GM12878 (cell line): ENCODE results near the gene SMU1. TPM values are rescaled to one million over a fixed set of nuclear protein-coding genes. Genes with fewer than 3 reads are reported as not detected.

Experiments
- ASH2L ChIP-seq: fragments of 300-600, 200-600 bp; sonication (generic); IDR thresholded peaks from 2 replicates; pipeline ENCODE4 v1.6.1; 2017; ENCODE audit warnings: low read depth, mild to moderate bottlenecking, borderline replicate concordance
- HDGF ChIP-seq: fragments of 450-650 bp; IDR thresholded peaks from 2 replicates; pipeline ENCODE4 v1.6.1; 2016; ENCODE audit warnings: antibody characterized with exemption
- IKZF2 ChIP-seq, 2 experiments: fragments of 450-650 bp; IDR thresholded peaks; 2 replicates each; pipeline ENCODE4 v1.6.1; 2017; ENCODE audit warnings: mild to moderate bottlenecking in 2 of 2, moderate library complexity in 2 of 2
- JUNB ChIP-seq: IDR thresholded peaks from 2 replicates; pipeline ENCODE4 v1.6.1; 2016; ENCODE audit warnings: antibody characterized with exemption, mild to moderate bottlenecking
- MTA2 ChIP-seq: fragments of 450-650 bp; IDR thresholded peaks from 2 replicates; pipeline ENCODE4 v1.6.1; 2016; ENCODE audit warnings: low read depth, mild to moderate bottlenecking, moderate library complexity
- NR2F1 ChIP-seq: fragments of 450-650 bp; conservative IDR thresholded peaks from 2 replicates; pipeline ENCODE4 v1.6.1; 2017; ENCODE audit warnings: mild to moderate bottlenecking
- PML ChIP-seq: IDR thresholded peaks from 2 replicates; pipeline ENCODE4 v1.6.1; 2012; ENCODE audit warnings: low read length, inconsistent platforms
- SIN3A ChIP-seq: IDR thresholded peaks from 2 replicates; pipeline ENCODE4 v1.6.1; 2012; ENCODE audit warnings: low read depth, low read length, improper control_type of control experiment
- SMC3 ChIP-seq: IDR thresholded peaks from 2 replicates; pipeline ENCODE4 v1.6.1; 2011; ENCODE audit warnings: low read length, improper control_type of control experiment, borderline replicate concordance
- SP1 ChIP-seq: IDR thresholded peaks from one replicate; pipeline ENCODE4 v1.6.1; 2011; ENCODE audit warnings: low read depth, low read length
- STAT1 ChIP-seq: fragments of 450-650 bp; conservative IDR thresholded peaks from 2 replicates; pipeline ENCODE4 v1.6.1; 2014; ENCODE audit warnings: antibody characterized with exemption, mild to moderate bottlenecking
- SUPT20H ChIP-seq: IDR thresholded peaks from 2 replicates; pipeline ENCODE4 v1.6.1; 2011; ENCODE audit warnings: low read depth, mild to moderate bottlenecking, low read length, moderate library complexity, borderline replicate concordance; ENCODE audit not compliant: control insufficient read depth
- ZNF622 ChIP-seq: fragments of 450-650 bp; IDR thresholded peaks from 2 replicates; pipeline ENCODE4 v1.6.1; 2017; ENCODE audit warnings: mild to moderate bottlenecking, inconsistent platforms
- polyA plus RNA-seq, 11 experiments: library from polyadenylated mRNA; depleted of rRNA in 4 of 11; unstranded in 6 of 11; stranded (reverse) in 5 of 11; fragments of >200 nt; fragmentation: Nextera tagmentation in 4 of 11; fragmentation: Illumina TruSeq in 1 of 11; extraction: Ambion mirVana in 4 of 11; extraction: Trizol in 1 of 11; gene quantifications; 1 replicate in 1 of 11; 2 replicates in 10 of 11; pipeline versions ENCODE4 v1.2.1 to v1.2.3, GENCODE V29; 2011 to 2016; ENCODE audit warnings: inconsistent platforms in 2 of 11, missing spikeins in 2 of 11, low read depth in 1 of 11
- total RNA-seq, 4 experiments: library from RNA; depleted of rRNA in 3 of 4; stranded (reverse); fragments of >200 nt in 3 of 4; fragmentation: Illumina TruSeq in 1 of 4; extraction: Trizol in 1 of 4; gene quantifications; 2 replicates each; pipeline versions ENCODE4 v1.2.1 to v1.2.3, GENCODE V29; 2013 to 2021
- TF ChIP-seq, protein P1 (sequence below): fragments of 150-350 bp; IDR thresholded peaks from 2 replicates; pipeline ENCODE4 v1.6.1; 2016; ENCODE audit warnings: low read depth, low read length
- TF ChIP-seq, protein P2 (sequence below): fragments of 450-650 bp; IDR thresholded peaks from 2 replicates; pipeline ENCODE4 v1.6.1; 2017; ENCODE audit warnings: low read depth, mild to moderate bottlenecking, moderate library complexity
- TF ChIP-seq, protein P3 (sequence below): fragments of 150-350 bp; IDR thresholded peaks from 2 replicates; pipeline ENCODE4 v1.6.1; 2014; ENCODE audit warnings: mild to moderate bottlenecking, low read depth, low read length
- TF ChIP-seq, protein P4 (sequence below): IDR thresholded peaks from 2 replicates; pipeline ENCODE4 v1.6.1; 2011; ENCODE audit warnings: mild to moderate bottlenecking, low read depth, low read length, moderate library complexity; ENCODE audit not compliant: insufficient replicate concordance
- TF ChIP-seq, protein P5 (sequence below): fragments of 450-650 bp; conservative IDR thresholded peaks from 2 replicates; pipeline ENCODE4 v1.6.1; 2017; ENCODE audit warnings: mild to moderate bottlenecking, moderate library complexity
- TF ChIP-seq, protein P6 (sequence below): fragments of 450-650 bp; IDR thresholded peaks from 2 replicates; pipeline ENCODE4 v1.6.1; 2016; ENCODE audit warnings: mild to moderate bottlenecking

SMU1 gene
- total and polyA plus RNA-seq, 10 of the 15 experiments (the other 5 are each of a cell fraction or from before 2014, with no cell fraction given) = 18.5 to 34.6 (median 20.9) TPM

DNA sequence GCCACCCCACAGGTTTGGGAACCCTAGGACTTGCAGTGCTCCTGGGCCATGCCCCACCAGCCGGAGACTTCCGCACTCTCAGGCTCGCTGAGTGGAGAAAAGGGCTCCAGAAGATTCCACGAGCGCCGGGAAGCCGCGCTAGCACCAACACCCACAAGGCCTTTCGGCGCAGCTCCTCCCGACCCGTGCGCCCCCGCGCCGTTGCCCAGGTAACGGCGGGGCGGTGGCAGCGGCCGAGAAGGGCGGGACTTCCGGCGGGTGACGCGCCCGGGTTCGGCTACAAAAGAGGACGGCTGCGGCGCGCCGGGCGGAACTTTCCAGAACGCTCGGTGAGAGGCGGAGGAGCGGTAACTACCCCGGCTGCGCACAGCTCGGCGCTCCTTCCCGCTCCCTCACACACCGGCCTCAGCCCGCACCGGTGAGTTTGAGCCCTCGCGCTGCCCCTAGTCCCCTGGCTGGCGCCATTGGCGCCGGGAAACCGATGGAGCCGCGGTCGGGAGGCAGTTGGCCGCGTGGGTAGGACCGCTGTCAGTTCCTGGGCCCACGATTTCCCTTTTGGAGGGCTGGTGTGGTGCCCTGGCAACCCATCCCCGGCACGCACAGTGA, 51.4 kb downstream of the SMU1 start, which contains the start of gene DNAJA1 (continued):
- TF ChIP-seq, protein P1, sequence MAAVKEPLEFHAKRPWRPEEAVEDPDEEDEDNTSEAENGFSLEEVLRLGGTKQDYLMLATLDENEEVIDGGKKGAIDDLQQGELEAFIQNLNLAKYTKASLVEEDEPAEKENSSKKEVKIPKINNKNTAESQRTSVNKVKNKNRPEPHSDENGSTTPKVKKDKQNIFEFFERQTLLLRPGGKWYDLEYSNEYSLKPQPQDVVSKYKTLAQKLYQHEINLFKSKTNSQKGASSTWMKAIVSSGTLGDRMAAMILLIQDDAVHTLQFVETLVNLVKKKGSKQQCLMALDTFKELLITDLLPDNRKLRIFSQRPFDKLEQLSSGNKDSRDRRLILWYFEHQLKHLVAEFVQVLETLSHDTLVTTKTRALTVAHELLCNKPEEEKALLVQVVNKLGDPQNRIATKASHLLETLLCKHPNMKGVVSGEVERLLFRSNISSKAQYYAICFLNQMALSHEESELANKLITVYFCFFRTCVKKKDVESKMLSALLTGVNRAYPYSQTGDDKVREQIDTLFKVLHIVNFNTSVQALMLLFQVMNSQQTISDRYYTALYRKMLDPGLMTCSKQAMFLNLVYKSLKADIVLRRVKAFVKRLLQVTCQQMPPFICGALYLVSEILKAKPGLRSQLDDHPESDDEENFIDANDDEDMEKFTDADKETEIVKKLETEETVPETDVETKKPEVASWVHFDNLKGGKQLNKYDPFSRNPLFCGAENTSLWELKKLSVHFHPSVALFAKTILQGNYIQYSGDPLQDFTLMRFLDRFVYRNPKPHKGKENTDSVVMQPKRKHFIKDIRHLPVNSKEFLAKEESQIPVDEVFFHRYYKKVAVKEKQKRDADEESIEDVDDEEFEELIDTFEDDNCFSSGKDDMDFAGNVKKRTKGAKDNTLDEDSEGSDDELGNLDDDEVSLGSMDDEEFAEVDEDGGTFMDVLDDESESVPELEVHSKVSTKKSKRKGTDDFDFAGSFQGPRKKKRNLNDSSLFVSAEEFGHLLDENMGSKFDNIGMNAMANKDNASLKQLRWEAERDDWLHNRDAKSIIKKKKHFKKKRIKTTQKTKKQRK = no peak
- no peak for TF ChIP-seq JUNB
- TF ChIP-seq, protein P2, sequence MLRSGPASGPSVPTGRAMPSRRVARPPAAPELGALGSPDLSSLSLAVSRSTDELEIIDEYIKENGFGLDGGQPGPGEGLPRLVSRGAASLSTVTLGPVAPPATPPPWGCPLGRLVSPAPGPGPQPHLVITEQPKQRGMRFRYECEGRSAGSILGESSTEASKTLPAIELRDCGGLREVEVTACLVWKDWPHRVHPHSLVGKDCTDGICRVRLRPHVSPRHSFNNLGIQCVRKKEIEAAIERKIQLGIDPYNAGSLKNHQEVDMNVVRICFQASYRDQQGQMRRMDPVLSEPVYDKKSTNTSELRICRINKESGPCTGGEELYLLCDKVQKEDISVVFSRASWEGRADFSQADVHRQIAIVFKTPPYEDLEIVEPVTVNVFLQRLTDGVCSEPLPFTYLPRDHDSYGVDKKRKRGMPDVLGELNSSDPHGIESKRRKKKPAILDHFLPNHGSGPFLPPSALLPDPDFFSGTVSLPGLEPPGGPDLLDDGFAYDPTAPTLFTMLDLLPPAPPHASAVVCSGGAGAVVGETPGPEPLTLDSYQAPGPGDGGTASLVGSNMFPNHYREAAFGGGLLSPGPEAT = 0 out of 2 replicates have a peak, but pooled peaks have one; percentile 52
- TF ChIP-seq, protein P3, sequence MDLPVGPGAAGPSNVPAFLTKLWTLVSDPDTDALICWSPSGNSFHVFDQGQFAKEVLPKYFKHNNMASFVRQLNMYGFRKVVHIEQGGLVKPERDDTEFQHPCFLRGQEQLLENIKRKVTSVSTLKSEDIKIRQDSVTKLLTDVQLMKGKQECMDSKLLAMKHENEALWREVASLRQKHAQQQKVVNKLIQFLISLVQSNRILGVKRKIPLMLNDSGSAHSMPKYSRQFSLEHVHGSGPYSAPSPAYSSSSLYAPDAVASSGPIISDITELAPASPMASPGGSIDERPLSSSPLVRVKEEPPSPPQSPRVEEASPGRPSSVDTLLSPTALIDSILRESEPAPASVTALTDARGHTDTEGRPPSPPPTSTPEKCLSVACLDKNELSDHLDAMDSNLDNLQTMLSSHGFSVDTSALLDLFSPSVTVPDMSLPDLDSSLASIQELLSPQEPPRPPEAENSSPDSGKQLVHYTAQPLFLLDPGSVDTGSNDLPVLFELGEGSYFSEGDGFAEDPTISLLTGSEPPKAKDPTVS = peak; percentile 96
- TF ChIP-seq STAT1 = peak; percentile 47; the same call in 1 of the 2 replicates
- 0 out of 2 replicates have a peak, but pooled peaks have one; percentile 10 for TF ChIP-seq MTA2
- TF ChIP-seq SUPT20H = no peak
- TF ChIP-seq SP1 = peak; percentile 58
- TF ChIP-seq PML = peak; percentile 99
- peak; percentile 27; the same call in 1 of the 2 replicates for TF ChIP-seq NR2F1
- TF ChIP-seq, protein P4, sequence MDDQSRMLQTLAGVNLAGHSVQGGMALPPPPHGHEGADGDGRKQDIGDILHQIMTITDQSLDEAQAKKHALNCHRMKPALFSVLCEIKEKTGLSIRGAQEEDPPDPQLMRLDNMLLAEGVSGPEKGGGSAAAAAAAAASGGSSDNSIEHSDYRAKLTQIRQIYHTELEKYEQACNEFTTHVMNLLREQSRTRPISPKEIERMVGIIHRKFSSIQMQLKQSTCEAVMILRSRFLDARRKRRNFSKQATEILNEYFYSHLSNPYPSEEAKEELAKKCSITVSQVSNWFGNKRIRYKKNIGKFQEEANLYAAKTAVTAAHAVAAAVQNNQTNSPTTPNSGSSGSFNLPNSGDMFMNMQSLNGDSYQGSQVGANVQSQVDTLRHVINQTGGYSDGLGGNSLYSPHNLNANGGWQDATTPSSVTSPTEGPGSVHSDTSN = no peak
- TF ChIP-seq SMC3 = 0 out of 2 replicates have a peak, but pooled peaks have one; percentile 11
- TF ChIP-seq IKZF2 (IDR thresholded peaks at IDR 0.05) = peak; percentile 68 to 73; a peak in 3 of 4 replicates
- TF ChIP-seq SIN3A = peak; percentile 84
- 0 out of 2 replicates have a peak, but pooled peaks have one; percentile 9 for TF ChIP-seq ASH2L
- TF ChIP-seq, protein P5, sequence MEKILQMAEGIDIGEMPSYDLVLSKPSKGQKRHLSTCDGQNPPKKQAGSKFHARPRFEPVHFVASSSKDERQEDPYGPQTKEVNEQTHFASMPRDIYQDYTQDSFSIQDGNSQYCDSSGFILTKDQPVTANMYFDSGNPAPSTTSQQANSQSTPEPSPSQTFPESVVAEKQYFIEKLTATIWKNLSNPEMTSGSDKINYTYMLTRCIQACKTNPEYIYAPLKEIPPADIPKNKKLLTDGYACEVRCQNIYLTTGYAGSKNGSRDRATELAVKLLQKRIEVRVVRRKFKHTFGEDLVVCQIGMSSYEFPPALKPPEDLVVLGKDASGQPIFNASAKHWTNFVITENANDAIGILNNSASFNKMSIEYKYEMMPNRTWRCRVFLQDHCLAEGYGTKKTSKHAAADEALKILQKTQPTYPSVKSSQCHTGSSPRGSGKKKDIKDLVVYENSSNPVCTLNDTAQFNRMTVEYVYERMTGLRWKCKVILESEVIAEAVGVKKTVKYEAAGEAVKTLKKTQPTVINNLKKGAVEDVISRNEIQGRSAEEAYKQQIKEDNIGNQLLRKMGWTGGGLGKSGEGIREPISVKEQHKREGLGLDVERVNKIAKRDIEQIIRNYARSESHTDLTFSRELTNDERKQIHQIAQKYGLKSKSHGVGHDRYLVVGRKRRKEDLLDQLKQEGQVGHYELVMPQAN = peak; percentile 96
- TF ChIP-seq HDGF = no peak
- TF ChIP-seq, protein P6, sequence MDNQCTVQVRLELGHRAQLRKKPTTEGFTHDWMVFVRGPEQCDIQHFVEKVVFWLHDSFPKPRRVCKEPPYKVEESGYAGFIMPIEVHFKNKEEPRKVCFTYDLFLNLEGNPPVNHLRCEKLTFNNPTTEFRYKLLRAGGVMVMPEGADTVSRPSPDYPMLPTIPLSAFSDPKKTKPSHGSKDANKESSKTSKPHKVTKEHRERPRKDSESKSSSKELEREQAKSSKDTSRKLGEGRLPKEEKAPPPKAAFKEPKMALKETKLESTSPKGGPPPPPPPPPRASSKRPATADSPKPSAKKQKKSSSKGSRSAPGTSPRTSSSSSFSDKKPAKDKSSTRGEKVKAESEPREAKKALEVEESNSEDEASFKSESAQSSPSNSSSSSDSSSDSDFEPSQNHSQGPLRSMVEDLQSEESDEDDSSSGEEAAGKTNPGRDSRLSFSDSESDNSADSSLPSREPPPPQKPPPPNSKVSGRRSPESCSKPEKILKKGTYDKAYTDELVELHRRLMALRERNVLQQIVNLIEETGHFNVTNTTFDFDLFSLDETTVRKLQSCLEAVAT = peak; percentile 88
- TF ChIP-seq ZNF622 = no peak; the same call in 1 of the 2 replicates
